C1 segment of cervical spinal cord (tissue), 14 donors: ENCODE results near the gene TTC34.
A peak's percentile ranks its signal among the peaks of the same experiment; 100 is the strongest.
"Not testable (repeated sequence)": the region's sequence is repeated elsewhere in the genome, so short reads cannot be mapped to it uniquely, and the experiment has no call there.

Source experiments
- DNase-seq, 14 donors: peaks; one replicate each; lab custom pipeline; 2025; lab: John Stamatoyannopoulos, UW

TTC34 gene

GRCh38 chr1:2778220-2778592 is 23.3 kb downstream of the TTC34 start:
- no peak for DNase-seq

DNA sequence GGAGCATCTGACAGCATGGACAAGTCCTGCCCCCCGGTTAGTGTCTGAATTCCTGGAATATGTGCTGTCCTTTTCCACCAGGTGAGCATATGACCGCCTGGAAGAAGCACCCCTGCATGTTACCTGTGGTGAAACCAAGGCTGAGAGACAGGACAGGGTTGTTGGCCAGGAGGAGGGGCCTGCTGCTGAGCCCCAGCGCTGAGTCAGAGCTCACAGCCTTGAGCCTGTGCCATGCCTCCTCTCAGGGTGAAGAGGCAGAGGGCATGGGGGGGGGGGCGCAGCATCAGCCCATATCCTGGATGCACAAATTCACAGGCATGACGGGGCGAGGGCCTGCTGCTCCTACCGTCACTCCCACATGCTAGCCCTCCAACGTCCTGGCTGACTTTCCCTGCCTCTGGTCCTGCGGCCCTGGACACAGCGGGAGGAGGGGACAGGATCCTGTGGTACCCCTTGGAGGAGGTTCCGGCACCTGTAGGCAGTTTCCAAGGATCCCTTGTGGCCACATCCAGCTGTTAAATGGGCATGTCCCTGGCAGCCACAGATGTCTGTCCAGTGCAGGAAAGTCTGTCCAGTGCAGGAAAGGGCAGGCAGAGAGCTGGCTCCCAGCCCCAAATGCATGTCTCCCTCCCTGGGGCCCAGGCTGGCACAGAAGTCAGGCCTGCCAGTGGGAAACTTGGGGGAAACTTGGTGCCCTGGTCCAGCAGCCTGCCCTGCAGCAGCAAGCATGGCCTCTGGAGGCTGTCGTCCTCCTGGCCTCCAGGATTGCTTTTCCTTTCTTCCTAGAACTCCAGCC is 23.9 kb downstream of the TTC34 start:
- DNase-seq, result no peak

GRCh38 chr1:2775333-2775732 is 26.2 kb downstream of the TTC34 start:
- DNase-seq, result not testable (repeated sequence)

GRCh38 chr1:2768052-2768451 is 33.4 kb downstream of the TTC34 start:
- DNase-seq, result not testable (repeated sequence)

- not testable (repeated sequence) for DNase-seq
Observed at GRCh38 chr1:2759433-2759832, 42.1 kb downstream of the TTC34 start.

GRCh38 chr1:2757519-2757918 is 44.0 kb downstream of the TTC34 start:
- DNase-seq, result not testable (repeated sequence)

- DNase-seq, result not testable (repeated sequence)
Observed at GRCh38 chr1:2755426-2755825, 46.1 kb downstream of the TTC34 start.

DNA sequence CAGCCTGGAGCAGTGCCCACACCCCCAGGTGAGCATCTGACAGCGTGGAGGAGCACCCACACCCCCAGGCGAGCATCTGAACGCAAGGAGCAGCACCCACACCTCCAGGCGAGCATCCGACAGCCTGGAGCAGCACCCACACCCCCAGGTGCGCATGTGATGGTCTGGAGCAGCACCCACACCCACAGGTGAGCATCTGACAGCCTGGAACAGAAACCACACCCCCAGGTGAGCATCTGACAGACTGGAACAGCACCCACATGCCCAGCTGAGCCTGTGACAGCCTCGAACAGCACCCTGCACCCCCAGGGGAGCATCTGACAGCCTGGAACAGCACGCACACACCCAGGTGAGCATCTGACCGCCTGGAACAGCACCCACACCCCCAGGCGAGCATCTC is 46.9 kb downstream of the TTC34 start:
- not testable (repeated sequence) for DNase-seq

DNA sequence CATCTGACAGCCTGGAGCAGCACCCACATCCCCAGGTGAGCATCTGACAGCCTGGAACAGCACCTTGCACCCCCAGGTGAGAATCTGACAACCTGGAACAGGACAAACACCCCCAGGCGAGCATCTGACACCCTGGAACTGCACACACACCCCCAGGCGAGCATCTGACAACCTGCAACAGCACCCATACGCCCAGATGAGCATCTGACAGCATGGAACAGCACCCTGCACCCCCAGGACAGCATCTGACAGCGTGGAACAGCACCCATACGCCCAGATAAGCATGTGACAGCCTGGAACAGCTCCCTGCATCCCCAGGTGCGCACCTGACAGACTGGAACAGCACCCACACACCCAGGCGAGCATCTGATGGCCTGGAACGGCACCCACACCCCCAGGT is 49.0 kb downstream of the TTC34 start:
- DNase-seq, result not testable (repeated sequence)

GRCh38 chr1:2751866-2752265 is 49.6 kb downstream of the TTC34 start:
- DNase-seq, result not testable (repeated sequence)

DNA sequence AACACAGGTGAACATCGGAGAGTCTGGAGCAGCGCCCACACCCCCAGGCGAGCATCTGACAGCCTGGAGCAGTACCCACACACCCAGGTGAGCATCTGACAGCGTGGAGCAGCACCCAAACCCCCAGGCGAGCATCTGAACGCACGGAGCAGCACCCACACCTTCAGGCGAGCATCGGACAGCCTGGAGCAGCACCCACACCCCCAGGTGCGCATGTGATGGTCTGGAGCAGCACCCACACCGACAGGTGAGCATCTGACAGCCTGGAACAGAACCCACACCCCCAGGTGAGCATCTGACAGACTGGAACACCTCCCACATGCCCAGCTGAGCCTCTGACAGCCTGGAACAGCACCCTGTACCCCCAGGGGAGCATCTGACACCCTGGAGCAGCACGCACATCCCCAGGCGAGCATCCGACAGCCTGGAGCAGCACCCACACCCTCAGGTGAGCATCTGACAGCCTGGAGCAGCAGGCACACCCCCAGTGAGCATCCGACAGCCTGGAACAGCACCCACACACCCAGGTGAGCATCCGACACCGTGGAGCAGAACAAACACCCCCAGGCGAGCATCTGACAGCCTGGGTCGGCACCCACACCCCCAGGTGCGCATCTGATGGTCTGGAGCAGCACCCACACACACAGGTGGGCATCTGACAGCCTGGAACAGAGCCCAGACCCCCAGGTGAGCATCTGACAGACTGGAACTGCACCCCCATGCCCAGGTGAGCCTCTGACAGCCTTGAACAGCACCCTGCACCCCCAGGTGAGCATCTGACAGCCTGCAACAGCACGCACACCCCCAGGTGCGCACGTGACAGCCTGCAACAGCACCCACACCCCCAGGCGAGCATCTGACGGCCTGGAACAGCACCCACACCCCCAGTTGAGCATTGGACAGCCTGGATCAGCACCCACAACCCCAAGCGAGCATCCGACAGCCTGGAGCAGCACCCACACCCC is 50.4 kb downstream of the TTC34 start:
- DNase-seq, result not testable (repeated sequence)

DNA sequence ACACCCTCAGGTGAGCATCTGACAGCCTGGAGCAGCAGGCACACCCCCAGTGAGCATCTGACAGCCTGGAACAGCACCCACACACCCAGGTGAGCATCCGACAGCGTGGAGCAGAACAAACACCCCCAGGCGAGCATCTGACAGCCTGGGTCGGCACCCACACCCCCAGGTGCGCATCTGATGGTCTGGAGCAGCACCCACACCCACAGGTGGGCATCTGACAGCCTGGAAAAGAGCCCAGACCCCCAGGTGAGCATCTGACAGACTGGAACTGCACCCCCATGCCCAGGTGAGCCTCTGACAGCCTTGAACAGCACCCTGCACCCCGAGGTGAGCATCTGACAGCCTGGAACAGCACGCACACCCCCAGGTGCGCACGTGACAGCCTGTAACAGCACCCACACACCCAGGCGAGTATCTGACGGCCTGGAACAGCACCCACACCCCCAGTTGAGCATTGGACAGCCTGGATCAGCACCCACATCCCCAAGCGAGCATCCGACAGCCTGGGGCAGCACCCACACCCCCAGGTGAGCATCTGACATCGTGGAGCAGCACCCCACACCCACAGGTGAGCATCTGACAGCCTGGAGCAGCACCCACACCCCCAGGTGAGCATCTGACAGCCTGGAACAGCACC is 51.3 kb downstream of the TTC34 start:
- peak in 1 of 14 donors; percentile 0 for DNase-seq

GRCh38 chr1:2748626-2749025 is 52.9 kb downstream of the TTC34 start:
- not testable (repeated sequence) for DNase-seq

- not testable (repeated sequence) for DNase-seq
Observed at GRCh38 chr1:2694796-2695195, 106.7 kb downstream of the TTC34 start.

DNA sequence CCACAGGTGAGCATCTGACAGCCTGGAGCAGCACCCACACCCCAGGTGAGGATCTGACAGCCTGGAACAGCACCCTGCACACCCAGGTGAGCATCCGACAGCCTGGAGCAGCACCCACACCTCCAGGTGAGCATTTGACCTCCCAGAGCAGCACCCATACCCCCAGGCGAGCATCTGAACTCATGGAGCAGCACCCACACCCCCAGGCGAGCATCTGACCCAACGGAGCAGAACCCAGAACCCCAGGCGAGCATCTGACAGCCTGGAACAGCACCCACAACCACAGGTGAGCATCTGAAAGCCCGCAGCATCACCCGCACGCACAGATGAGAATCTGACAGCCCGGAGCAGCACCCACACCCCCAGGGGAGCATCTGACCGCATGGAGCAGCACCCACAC is 111.3 kb downstream of the TTC34 start:
- not testable (repeated sequence) for DNase-seq

DNA sequence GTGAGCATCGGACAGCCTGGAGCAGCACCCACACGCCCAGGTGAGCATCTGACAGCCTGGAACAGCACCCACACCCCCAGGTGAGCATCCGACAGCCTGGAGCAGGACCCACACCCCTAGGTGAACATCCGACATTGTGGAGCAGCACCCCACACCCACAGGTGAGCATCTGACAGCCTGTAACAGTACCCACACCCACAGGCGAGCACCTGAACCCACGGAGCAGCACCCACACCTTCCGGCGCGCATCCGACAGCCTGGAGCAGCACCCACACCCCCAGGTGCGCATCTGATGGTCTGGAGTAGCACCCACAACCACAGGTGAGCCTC is 113.2 kb downstream of the TTC34 start:
- not testable (repeated sequence) for DNase-seq

DNA sequence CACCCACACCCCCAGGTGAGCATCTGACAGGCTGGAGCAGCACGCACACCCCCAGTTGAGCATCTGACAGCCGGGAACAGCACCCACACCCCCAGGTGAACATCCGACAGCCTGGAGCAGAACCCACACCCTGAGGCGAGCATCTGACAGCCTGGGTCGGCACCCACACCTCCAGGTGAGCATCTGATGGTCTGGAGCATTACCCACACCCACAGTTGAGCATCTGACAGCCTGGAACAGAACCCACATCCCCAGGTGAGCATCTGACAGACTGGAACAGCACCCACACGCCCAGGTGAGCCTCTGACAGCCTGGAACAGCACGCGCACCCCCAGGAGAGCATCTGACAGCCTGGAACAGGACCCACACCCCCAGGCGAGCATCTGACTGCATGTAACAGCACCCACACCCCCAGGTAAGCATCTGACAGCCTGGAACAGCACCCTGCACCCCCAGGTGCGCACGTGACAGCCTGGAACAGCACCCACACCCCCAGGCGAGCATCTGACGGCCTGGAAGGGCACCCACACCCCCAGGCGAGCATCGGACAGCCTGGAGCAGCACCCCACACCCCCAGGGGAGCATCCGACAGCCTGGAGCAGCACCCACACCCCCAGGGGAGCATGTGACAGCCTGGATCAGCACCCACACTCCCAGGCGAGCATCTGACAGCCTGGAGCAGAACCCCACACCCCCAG is 113.7 kb downstream of the TTC34 start:
- DNase-seq, result not testable (repeated sequence)

DNA sequence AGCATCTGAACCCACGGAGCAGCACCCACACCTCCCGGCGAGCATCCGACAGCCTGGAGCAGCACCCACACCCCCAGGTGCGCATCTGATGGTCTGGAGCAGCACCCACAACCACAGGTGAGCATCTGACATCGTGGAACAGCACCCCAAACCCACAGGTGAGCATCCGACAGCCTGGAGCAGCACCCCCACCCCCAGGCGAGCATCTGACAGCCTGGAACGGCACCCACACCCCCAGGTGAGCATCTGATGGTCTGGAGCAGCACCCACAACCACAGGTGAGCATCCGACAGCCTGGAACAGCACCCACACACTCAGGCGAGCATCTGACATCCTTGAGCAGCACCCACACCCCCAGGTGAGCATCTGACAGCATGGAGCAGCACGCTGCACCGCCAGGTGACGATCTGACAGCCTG is 114.3 kb downstream of the TTC34 start:
- DNase-seq, result not testable (repeated sequence)

GRCh38 chr1:2686091-2686863 is 115.2 kb downstream of the TTC34 start:
- DNase-seq, result not testable (repeated sequence)

DNA sequence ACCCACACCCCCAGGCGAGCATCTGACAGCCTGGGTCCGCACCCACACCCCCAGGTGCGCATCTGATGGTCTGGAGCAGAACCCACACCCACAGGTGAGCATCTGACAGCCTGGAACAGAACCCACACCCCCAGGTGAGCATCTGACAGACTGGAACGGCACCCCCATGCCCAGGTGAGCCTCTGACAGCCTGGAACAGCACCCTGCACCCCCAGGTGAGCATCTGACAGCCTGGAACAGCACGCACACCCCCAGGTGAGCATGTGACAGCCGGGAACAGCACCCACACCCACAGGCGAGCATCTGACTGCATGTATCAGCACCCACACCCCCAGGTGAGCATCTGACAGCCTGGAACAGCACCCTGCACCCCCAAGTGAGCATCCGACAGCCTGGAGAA is 115.8 kb downstream of the TTC34 start:
- not testable (repeated sequence) for DNase-seq

- not testable (repeated sequence) for DNase-seq
Observed at GRCh38 chr1:2684878-2685277, 116.6 kb downstream of the TTC34 start.
